Colonic mucosa (tissue), 4 donors: ENCODE data around the gene PNPLA5. TPM values are rescaled to one million over a fixed set of nuclear protein-coding genes. Genes with fewer than 3 reads are reported as not detected.

ENCODE experiments used
- DNase-seq: peaks from one replicate; pipeline ENCODE4 v3.0.0-alpha.2; 2020
- H3K27ac ChIP-seq: fragments of 200-600 bp; one replicate; pipeline ENCODE4 v1.8.0; 2021
- H3K27me3 ChIP-seq: fragments of 200-600 bp; one replicate; pipeline ENCODE4 v1.8.0; 2021
- H3K36me3 ChIP-seq: fragments of 200-600 bp; one replicate; pipeline ENCODE4 v1.8.0; 2021
- H3K4me1 ChIP-seq: fragments of 200-600 bp; one replicate; pipeline ENCODE4 v1.8.0; 2021; ENCODE audit warnings: mild to moderate bottlenecking
- H3K4me3 ChIP-seq: fragments of 200-600 bp; one replicate; pipeline ENCODE4 v1.8.0; 2021
- H3K9ac ChIP-seq, 2 donors: one replicate each; pipeline ENCODE4 v1.7.0; 2013; ENCODE audit warnings: control low read depth in 2 of 2, low read depth in 2 of 2, low read length in 2 of 2
- H3K9me3 ChIP-seq: fragments of 200-600 bp; one replicate; pipeline ENCODE4 v1.8.0; 2021
- intact Hi-C: fragments of 100-400 bp; cut with DNase I; formaldehyde crosslinking; loops from one replicate; pipeline ENCODE4 v1.14.1; 2022
- total RNA-seq, 2 donors: library from RNA; stranded (reverse); fragmentation: NEBNext Ultra II Directional in 1 of 2; extraction: Animal tissue kit (Norgen Biotek cat#: 25700) in 1 of 2; gene quantifications; one replicate each; pipeline ENCODE4 v1.2.1, GENCODE V29; 2021
- TF ChIP-seq, protein P1 (sequence below): fragments of 200-600 bp; IDR thresholded peaks from one replicate; pipeline ENCODE4 v1.8.0; 2022; ENCODE audit warnings: antibody characterized with exemption, mild to moderate bottlenecking
- donor health status: healthy.
- donor health status: DM: no; HTN: no; CAD: no.
- donor health status: DM: no; HTN: no; CAD: no.

The PNPLA5 gene
- total RNA-seq, 2 donors from 2014 or later = not detected

DNA sequence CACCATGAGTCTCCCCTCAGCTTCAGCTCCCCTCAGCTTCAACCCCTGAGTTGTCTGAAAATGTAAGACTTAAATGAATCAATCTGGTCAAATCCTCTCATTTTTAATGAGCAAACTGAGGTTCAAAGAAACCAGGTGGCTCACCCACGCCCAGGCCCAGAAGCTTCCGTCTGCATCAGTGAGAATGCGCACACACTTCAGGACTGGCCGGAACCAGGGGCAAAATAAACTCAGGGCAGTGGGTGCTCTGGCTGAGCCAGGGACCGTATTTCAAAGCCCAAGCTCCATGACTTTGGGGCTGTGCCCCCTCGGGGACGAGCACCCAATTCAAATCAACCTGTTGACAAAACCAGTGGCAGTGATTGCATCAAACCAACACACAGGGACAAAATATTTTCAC lies 32.6 kb downstream of the PNPLA5 start:
- Histone ChIP-seq H3K4me1 (no peaks in the 10 kb centered on the region), H3K9ac (no peak overlapping the region), H3K27ac (no peak overlapping the region), H3K27me3 (peaks cover 22% of the 10 kb centered on the region), H3K4me3 (no peak overlapping the region), H3K9me3 (no peaks in the 10 kb centered on the region), H3K36me3 (no peaks in the 10 kb centered on the region)
- DNase-seq = no peak
- intact Hi-C loops = no loop called here
- TF ChIP-seq, protein P1, sequence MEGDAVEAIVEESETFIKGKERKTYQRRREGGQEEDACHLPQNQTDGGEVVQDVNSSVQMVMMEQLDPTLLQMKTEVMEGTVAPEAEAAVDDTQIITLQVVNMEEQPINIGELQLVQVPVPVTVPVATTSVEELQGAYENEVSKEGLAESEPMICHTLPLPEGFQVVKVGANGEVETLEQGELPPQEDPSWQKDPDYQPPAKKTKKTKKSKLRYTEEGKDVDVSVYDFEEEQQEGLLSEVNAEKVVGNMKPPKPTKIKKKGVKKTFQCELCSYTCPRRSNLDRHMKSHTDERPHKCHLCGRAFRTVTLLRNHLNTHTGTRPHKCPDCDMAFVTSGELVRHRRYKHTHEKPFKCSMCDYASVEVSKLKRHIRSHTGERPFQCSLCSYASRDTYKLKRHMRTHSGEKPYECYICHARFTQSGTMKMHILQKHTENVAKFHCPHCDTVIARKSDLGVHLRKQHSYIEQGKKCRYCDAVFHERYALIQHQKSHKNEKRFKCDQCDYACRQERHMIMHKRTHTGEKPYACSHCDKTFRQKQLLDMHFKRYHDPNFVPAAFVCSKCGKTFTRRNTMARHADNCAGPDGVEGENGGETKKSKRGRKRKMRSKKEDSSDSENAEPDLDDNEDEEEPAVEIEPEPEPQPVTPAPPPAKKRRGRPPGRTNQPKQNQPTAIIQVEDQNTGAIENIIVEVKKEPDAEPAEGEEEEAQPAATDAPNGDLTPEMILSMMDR = no peak

DNA sequence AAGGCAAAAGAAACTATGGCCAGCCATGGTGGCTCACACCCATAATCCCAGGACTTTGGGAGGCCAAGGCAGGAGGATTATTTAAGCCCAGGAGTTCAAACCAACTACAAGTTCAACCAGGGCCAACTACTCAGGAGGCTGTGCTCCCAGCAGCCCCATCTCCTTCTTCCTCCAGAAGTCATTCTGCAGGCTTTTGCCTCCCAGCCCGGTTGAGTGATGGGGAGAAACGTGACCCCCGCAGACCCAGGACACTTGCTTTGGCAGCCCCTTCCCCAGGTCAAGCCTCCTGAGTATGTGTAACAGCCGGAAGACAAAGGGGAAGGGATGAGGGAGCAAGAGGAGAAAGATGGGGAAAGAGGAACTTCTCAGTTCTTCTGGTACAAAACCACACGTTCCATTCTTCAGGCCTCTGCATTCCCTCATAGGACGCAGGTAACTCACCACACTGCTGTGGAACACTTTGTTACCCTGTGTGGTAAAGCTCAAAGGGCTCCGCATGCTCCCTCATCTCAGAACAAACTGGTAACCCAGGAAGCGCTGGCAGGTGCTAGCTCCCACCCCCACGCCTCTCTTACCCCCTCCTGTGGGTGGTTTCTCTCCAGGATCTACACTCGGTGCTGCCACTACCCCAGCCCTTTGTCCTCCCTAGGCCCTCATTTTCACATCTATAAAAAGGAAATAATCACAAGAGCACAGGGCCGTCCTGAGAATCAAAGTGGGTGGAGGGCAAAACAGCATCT lies 33.5 kb downstream of the PNPLA5 start:
- no peaks in the 10 kb centered on the region for H3K36me3 ChIP-seq
- no peak overlapping the region for H3K27ac ChIP-seq
- DNase-seq = no peak
- no peaks in the 10 kb centered on the region for H3K9me3 ChIP-seq
- H3K4me1 ChIP-seq = no peaks in the 10 kb centered on the region
- H3K27me3 ChIP-seq = peaks cover 17% of the 10 kb centered on the region
- TF ChIP-seq, protein P1 = no peak
- H3K9ac ChIP-seq = no peak overlapping the region
- H3K4me3 ChIP-seq = no peak overlapping the region
- intact Hi-C loops = no loop called here

DNA sequence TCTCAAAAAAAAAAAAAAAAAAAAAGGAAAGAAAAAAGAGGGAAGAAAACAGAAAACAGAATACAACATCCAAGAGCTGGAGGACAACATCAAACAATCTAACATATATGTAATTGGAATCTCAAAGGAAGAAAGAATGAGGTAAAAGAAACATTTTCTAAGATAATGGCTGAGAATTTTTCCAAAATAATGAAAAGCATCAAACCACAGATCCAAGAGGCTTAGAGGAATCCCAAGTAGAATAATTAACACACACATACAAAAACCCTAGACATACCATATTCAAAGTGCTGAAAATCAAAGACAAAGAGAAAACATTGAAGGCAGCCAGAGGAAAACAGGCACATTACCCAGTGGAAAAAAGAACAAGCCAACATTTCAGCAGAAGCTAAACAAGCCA lies 34.4 kb downstream of the PNPLA5 start:
- DNase-seq = no peak
- H3K9ac ChIP-seq = no peak overlapping the region
- intact Hi-C loops = no loop called here
- no peaks in the 10 kb centered on the region for H3K36me3 ChIP-seq
- H3K4me1 ChIP-seq = no peaks in the 10 kb centered on the region
- TF ChIP-seq, protein P1 = no peak
- H3K27ac ChIP-seq = no peak overlapping the region
- no peaks in the 10 kb centered on the region for H3K9me3 ChIP-seq
- H3K27me3 ChIP-seq = peaks cover 13% of the 10 kb centered on the region
- no peak overlapping the region for H3K4me3 ChIP-seq

DNA sequence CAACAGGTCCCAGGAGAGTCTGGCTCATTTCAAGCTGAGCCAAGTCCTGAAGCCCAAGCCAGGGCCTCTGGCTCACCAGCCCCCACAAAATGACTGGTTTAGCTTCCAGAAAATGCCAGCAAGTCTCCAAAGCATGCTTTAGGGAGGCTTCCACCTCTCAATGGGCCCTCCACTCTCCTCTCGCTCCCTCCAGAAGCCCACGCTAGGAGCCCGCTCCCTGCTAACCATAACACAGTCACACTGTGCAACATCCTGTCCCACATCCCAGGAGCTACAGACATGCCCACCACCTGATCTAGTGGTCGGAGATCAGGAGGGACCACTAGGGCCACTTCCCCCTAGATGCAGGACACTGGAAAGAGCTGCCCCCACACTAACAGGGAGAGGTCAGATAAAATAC lies 36.4 kb downstream of the PNPLA5 start:
- no peaks in the 10 kb centered on the region for H3K4me1 ChIP-seq
- H3K9me3 ChIP-seq = no peaks in the 10 kb centered on the region
- TF ChIP-seq, protein P1 = no peak
- no peak for DNase-seq
- H3K4me3 ChIP-seq = no peak overlapping the region
- intact Hi-C loops = no loop called here
- H3K27ac ChIP-seq = no peak overlapping the region
- H3K36me3 ChIP-seq = no peaks in the 10 kb centered on the region
- no peak overlapping the region for H3K9ac ChIP-seq
- H3K27me3 ChIP-seq = no peaks in the 10 kb centered on the region

DNA sequence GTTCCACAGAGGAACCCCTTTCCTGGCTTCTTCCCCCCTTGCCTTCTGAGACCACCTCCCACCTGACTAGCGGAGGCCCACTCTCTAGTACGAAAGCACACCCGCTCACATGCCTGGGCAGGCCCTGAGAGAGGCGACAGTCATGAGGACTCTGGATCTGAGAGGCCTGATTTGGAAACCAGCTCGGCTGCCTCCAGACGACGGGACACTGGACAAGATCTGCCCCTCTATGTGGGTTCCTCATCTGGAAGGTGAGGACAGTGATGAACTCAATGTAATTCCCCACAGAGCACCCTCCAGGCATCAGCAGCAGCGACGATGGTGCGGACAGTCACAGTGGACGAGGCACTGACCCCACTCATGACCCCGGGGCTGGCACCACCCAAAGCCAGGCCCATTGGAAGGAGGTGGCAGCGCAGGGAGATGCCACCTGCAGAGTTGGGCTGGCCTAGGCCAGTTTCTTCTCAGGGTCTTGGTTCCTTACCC lies 37.0 kb downstream of the PNPLA5 start:
- Histone ChIP-seq H3K9me3 (no peaks in the 10 kb centered on the region), H3K27me3 (no peaks in the 10 kb centered on the region), H3K9ac (no peak overlapping the region), H3K27ac (no peak overlapping the region), H3K4me1 (no peaks in the 10 kb centered on the region), H3K36me3 (no peaks in the 10 kb centered on the region), H3K4me3 (no peak overlapping the region)
- no peak for DNase-seq
- TF ChIP-seq, protein P1 = no peak
- intact Hi-C loops = no loop called here
